Neural cell (in vitro differentiated cells): Measurements from ENCODE around the gene MDFIC. TPM values are rescaled to one million over a fixed set of nuclear protein-coding genes. Genes with fewer than 3 reads are reported as not detected.

Experiments used
- H2AFZ ChIP-seq: fragments of 200-600, 300-800 bp; sonication (generic), shearing (Covaris generic); 2 replicates; pipeline ENCODE4 v1.6.0; 2014; ENCODE audit warnings: low read depth, mild to moderate bottlenecking, antibody characterized with exemption, low read length, moderate library complexity
- H3F3A ChIP-seq: fragments of 200-600 bp; shearing (Covaris generic); 2 replicates; pipeline ENCODE4 v1.6.1; 2016; ENCODE audit warnings: mild to moderate bottlenecking, moderate library complexity, mixed read lengths, antibody characterized with exemption, low read length; ENCODE audit not compliant: insufficient read depth, poor library complexity, severe bottlenecking
- H3K27ac ChIP-seq: fragments of 200-600, 300-800 bp; sonication (generic), shearing (Covaris generic); 2 replicates; pipeline ENCODE4 v1.5.1; 2014; ENCODE audit warnings: mild to moderate bottlenecking, low read length, moderate library complexity
- H3K27me3 ChIP-seq: fragments of 300-800, 200-600 bp; sonication (generic), shearing (Covaris generic); 2 replicates; pipeline ENCODE4 v1.6.0; 2014; ENCODE audit warnings: mild to moderate bottlenecking, low read depth, low read length, moderate library complexity; ENCODE audit not compliant: insufficient read depth
- H3K36me3 ChIP-seq: fragments of 300-800, 200-600 bp; sonication (generic), shearing (Covaris generic); 2 replicates; pipeline ENCODE4 v1.5.1; 2014; ENCODE audit warnings: mild to moderate bottlenecking, antibody characterized with exemption, low read length, moderate library complexity; ENCODE audit not compliant: insufficient read depth
- H3K4me2 ChIP-seq: fragments of 300-800, 200-600 bp; sonication (generic), shearing (Covaris generic); 2 replicates; pipeline ENCODE4 v1.6.0; 2014; ENCODE audit warnings: mild to moderate bottlenecking, low read length
- H3K4me3 ChIP-seq: fragments of 300-800, 200-600 bp; sonication (generic), shearing (Covaris generic); 2 replicates; pipeline ENCODE4 v1.5.1; 2014; ENCODE audit warnings: mild to moderate bottlenecking, low read length, moderate library complexity
- H3K79me2 ChIP-seq: fragments of 200-600 bp; shearing (Covaris generic); replicated peaks from 2 replicates; pipeline ENCODE4 v1.6.0; 2014; ENCODE audit warnings: mild to moderate bottlenecking, low read length, moderate library complexity; ENCODE audit not compliant: insufficient read depth
- H3K9ac ChIP-seq: fragments of 300-800, 200-600 bp; sonication (generic), shearing (Covaris generic); 2 replicates; pipeline ENCODE4 v1.6.1; 2016; ENCODE audit warnings: mild to moderate bottlenecking, low read length, mixed read lengths
- H3K9me2 ChIP-seq: fragments of 200-600 bp; shearing (Covaris generic); 2 replicates; pipeline ENCODE4 v1.6.1; 2016; ENCODE audit warnings: mild to moderate bottlenecking, low read length, mixed read lengths; ENCODE audit not compliant: insufficient read depth
- H3K9me3 ChIP-seq: fragments of 200-600, 300-800 bp; sonication (generic), shearing (Covaris generic); 2 replicates; pipeline ENCODE4 v1.6.1; 2016; ENCODE audit warnings: mild to moderate bottlenecking, mixed run types, low read length, moderate library complexity, mixed read lengths
- H4K20me1 ChIP-seq: fragments of 200-600 bp; shearing (Covaris generic); 2 replicates; pipeline ENCODE4 v1.6.1; 2016; ENCODE audit warnings: mild to moderate bottlenecking, mixed run types; ENCODE audit not compliant: insufficient read depth
- EP300 ChIP-seq: fragments of 450-650 bp; conservative IDR thresholded peaks from 2 replicates; pipeline ENCODE4 v1.6.1; 2014; ENCODE audit warnings: antibody characterized with exemption, mild to moderate bottlenecking, moderate library complexity; ENCODE audit not compliant: poor library complexity, severe bottlenecking
- EZH2 ChIP-seq: fragments of 200-600, 300-800 bp; shearing (Covaris generic), sonication (generic); IDR thresholded peaks from 2 replicates; pipeline ENCODE4 v1.6.1; 2014; ENCODE audit warnings: antibody characterized with exemption, low read length, borderline replicate concordance, mild to moderate bottlenecking; ENCODE audit not compliant: insufficient read depth, poor library complexity, severe bottlenecking
- MXI1 ChIP-seq: fragments of 450-650 bp; conservative IDR thresholded peaks from 2 replicates; pipeline ENCODE4 v1.6.1; 2014; ENCODE audit warnings: antibody characterized with exemption, mild to moderate bottlenecking; ENCODE audit not compliant: poor library complexity, severe bottlenecking
- POLR2AphosphoS5 ChIP-seq: IDR thresholded peaks from 2 replicates; pipeline ENCODE4 v1.6.1; 2012
- RAD21 ChIP-seq: fragments of 450-650 bp; conservative IDR thresholded peaks from 2 replicates; pipeline ENCODE4 v1.6.1; 2014; ENCODE audit warnings: antibody characterized with exemption, mild to moderate bottlenecking, moderate library complexity
- SMC3 ChIP-seq: fragments of 450-650 bp; conservative IDR thresholded peaks from 2 replicates; pipeline ENCODE4 v1.6.1; 2014; ENCODE audit warnings: antibody characterized with exemption, mild to moderate bottlenecking, moderate library complexity; ENCODE audit not compliant: poor library complexity
- TAF1 ChIP-seq: IDR thresholded peaks from 2 replicates; pipeline ENCODE4 v1.6.1; 2012; ENCODE audit warnings: low read depth
- polyA plus RNA-seq: library from polyadenylated mRNA; depleted of rRNA; stranded (reverse); fragments of >200 nt; gene quantifications from 2 replicates; pipeline ENCODE4 v1.2.3, GENCODE V29; 2014
- TF ChIP-seq, protein P1 (sequence below): fragments of 450-650 bp; IDR thresholded peaks from 2 replicates; pipeline ENCODE4 v1.5.1; 2014; ENCODE audit warnings: antibody characterized with exemption, mild to moderate bottlenecking, moderate library complexity; ENCODE audit not compliant: poor library complexity, severe bottlenecking
- TF ChIP-seq, protein P2 (sequence below): IDR thresholded peaks from 2 replicates; pipeline ENCODE4 v1.6.1; 2012; ENCODE audit warnings: borderline replicate concordance

Gene MDFIC
- polyA plus RNA-seq, 1 donor from 2014 or later: 0.85 TPM

DNA sequence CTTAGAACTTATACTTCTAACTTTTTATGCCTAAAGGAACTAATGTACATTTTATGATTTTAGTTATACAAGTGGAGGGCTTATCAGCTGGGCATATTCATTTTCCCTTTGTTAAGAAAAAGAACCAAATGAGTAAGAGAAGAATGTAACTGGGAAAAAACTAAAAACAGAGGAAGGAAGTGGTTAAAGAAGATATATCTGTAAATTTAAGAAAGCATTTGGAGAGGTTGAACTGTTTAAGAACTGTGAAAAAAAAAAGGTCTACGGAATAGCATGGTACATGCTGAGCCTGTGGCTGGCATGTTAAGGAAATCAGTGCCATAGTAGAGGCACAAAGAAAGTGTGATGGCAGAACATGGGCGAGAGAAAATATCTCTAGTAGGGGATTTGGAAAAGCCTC lies 6.2 kb downstream of the MDFIC start:
- Histone ChIP-seq H2AFZ (no peak overlapping the region), H3K27ac (no peak overlapping the region), H3K4me2 (no peak overlapping the region), H3K27me3 (peaks cover 12% of the 10 kb centered on the region), H3K9me2 (no peaks in the 10 kb centered on the region), H3K9ac (no peak overlapping the region), H3K79me2 (no peaks in the 10 kb centered on the region), H3K4me3 (no peak overlapping the region), H4K20me1 (no peaks in the 10 kb centered on the region), H3F3A (no peaks in the 10 kb centered on the region), H3K9me3 (no peaks in the 10 kb centered on the region), H3K36me3 (no peaks in the 10 kb centered on the region)
- TF ChIP-seq POLR2AphosphoS5: no peak

DNA sequence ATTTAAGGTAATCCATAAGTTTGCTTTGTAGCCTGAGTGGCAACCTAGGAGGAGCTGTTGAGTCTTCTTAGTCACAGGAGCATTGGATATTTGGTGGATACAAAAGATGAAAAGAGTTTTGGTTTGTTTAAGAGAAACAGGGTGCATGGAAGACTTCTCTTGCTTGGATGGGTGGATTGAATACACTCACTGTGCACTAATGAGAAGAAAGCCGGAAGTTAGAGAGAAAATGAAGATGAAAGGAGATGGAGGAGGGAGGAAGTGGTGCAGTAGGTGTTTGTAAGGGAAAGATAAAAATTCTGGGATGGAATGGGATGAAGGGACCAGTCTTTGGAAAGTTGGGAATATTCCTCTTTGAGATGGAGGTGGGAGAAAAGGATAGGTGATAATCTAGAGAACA lies 7.7 kb downstream of the MDFIC start:
- Histone ChIP-seq H2AFZ (no peak overlapping the region), H4K20me1 (no peaks in the 10 kb centered on the region), H3K27ac (peak overlapping the region; percentile 10), H3K4me2 (no peak overlapping the region), H3K36me3 (no peaks in the 10 kb centered on the region), H3K9me3 (no peaks in the 10 kb centered on the region), H3K9me2 (no peaks in the 10 kb centered on the region), H3K79me2 (no peaks in the 10 kb centered on the region), H3K27me3 (no peaks in the 10 kb centered on the region), H3K4me3 (no peak overlapping the region), H3K9ac (no peak overlapping the region), H3F3A (no peaks in the 10 kb centered on the region)
- TF ChIP-seq MXI1: no peak
- TF ChIP-seq POLR2AphosphoS5: no peak
- no peak for TF ChIP-seq RAD21
- no peak for TF ChIP-seq SMC3
- TF ChIP-seq, protein P1, sequence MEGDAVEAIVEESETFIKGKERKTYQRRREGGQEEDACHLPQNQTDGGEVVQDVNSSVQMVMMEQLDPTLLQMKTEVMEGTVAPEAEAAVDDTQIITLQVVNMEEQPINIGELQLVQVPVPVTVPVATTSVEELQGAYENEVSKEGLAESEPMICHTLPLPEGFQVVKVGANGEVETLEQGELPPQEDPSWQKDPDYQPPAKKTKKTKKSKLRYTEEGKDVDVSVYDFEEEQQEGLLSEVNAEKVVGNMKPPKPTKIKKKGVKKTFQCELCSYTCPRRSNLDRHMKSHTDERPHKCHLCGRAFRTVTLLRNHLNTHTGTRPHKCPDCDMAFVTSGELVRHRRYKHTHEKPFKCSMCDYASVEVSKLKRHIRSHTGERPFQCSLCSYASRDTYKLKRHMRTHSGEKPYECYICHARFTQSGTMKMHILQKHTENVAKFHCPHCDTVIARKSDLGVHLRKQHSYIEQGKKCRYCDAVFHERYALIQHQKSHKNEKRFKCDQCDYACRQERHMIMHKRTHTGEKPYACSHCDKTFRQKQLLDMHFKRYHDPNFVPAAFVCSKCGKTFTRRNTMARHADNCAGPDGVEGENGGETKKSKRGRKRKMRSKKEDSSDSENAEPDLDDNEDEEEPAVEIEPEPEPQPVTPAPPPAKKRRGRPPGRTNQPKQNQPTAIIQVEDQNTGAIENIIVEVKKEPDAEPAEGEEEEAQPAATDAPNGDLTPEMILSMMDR: no peak
- TF ChIP-seq EZH2: no peak
- TF ChIP-seq, protein P2, sequence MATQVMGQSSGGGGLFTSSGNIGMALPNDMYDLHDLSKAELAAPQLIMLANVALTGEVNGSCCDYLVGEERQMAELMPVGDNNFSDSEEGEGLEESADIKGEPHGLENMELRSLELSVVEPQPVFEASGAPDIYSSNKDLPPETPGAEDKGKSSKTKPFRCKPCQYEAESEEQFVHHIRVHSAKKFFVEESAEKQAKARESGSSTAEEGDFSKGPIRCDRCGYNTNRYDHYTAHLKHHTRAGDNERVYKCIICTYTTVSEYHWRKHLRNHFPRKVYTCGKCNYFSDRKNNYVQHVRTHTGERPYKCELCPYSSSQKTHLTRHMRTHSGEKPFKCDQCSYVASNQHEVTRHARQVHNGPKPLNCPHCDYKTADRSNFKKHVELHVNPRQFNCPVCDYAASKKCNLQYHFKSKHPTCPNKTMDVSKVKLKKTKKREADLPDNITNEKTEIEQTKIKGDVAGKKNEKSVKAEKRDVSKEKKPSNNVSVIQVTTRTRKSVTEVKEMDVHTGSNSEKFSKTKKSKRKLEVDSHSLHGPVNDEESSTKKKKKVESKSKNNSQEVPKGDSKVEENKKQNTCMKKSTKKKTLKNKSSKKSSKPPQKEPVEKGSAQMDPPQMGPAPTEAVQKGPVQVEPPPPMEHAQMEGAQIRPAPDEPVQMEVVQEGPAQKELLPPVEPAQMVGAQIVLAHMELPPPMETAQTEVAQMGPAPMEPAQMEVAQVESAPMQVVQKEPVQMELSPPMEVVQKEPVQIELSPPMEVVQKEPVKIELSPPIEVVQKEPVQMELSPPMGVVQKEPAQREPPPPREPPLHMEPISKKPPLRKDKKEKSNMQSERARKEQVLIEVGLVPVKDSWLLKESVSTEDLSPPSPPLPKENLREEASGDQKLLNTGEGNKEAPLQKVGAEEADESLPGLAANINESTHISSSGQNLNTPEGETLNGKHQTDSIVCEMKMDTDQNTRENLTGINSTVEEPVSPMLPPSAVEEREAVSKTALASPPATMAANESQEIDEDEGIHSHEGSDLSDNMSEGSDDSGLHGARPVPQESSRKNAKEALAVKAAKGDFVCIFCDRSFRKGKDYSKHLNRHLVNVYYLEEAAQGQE: no peak
- no peak for TF ChIP-seq EP300
- no peak for TF ChIP-seq TAF1

DNA sequence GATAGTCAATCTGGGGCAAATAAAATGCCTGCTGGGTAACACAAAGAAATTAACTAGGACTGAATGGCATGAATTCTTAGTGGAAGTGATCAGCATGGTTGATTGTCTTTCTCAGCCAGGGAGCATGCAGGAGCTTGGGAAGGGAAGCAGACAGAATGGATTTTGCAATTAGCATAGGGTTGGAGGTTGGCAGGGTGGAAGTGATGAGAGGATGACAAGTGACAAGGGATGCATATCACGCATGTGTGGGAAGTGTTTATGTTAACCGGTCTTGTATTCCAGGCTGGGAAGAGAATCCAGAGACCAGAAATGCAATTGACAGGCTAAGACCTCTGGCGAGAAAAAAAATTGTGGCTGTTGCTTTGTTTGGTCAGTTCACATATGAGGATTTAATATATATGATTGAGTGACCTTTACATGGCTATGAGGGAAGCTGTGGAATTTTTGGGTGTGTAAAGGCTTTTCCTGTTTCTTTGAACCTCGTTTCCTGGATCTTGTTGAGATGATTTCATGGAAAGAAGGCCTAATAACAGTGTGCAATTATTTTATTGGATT lies 8.3 kb downstream of the MDFIC start:
- H3K9me2 ChIP-seq: no peaks in the 10 kb centered on the region
- no peaks in the 10 kb centered on the region for H3K27me3 ChIP-seq
- H3F3A ChIP-seq: no peaks in the 10 kb centered on the region
- no peaks in the 10 kb centered on the region for H3K36me3 ChIP-seq
- no peak overlapping the region for H3K4me2 ChIP-seq
- no peak overlapping the region for H2AFZ ChIP-seq
- no peak overlapping the region for H3K9ac ChIP-seq
- no peaks in the 10 kb centered on the region for H4K20me1 ChIP-seq
- H3K27ac ChIP-seq: peak overlapping the region; percentile 10
- no peak overlapping the region for H3K4me3 ChIP-seq
- no peaks in the 10 kb centered on the region for H3K79me2 ChIP-seq
- TF ChIP-seq, protein P2: peak; percentile 43
- TF ChIP-seq MXI1 (no peak), POLR2AphosphoS5 (no peak)
- H3K9me3 ChIP-seq: no peaks in the 10 kb centered on the region
